H1 (cell line): ENCODE measurements around the gene CTIF. TPM values are rescaled to one million over a fixed set of nuclear protein-coding genes. Genes with fewer than 3 reads are reported as not detected.

Experiments used
- CTCF ChIA-PET: fragments of 300-600 bp; sonication (Branson Sonifier 250); formaldehyde crosslinking; loops from one replicate; lab custom pipeline; 2021; ENCODE audit not compliant: partially characterized antibody; lab: Charles Lee
- POLR2A ChIA-PET: fragments of 300-600 bp; sonication (Branson Sonifier 250); formaldehyde crosslinking; loops from one replicate; lab custom pipeline; 2021; ENCODE audit warnings: inconsistent platforms; ENCODE audit not compliant: partially characterized antibody; lab: Charles Lee
- DNase-seq, 2 experiments: peaks; one replicate each; pipeline versions ENCODE4 v3.0.0 to v3.0.0-alpha.2; 2010 to 2022; ENCODE audit warnings: low spot score in 2 of 2, low read depth in 1 of 2, mixed read lengths in 1 of 2
- FAIRE-seq: peaks from 2 replicates; lab custom pipeline; 2011; peaks lifted over from hg19 to GRCh38; lab: Jason Lieb, UNC
- H2AFZ ChIP-seq: 2 replicates; pipeline ENCODE4 v1.8.1; 2012; ENCODE audit warnings: low read length, inconsistent platforms
- H2AK5ac ChIP-seq: 2 replicates; pipeline ENCODE4 v1.6.1; 2013; ENCODE audit warnings: low read depth, low read length
- H2BK120ac ChIP-seq: replicated peaks from 2 replicates; pipeline ENCODE3; 2013; ENCODE audit warnings: low read depth, low read length, inconsistent platforms
- H2BK12ac ChIP-seq: 2 replicates; pipeline ENCODE4 v1.6.1; 2013; ENCODE audit warnings: low read depth, low read length
- H2BK15ac ChIP-seq: 2 replicates; pipeline ENCODE4 v1.6.1; 2013; ENCODE audit warnings: low read length
- H2BK20ac ChIP-seq: 2 replicates; pipeline ENCODE4 v1.6.1; 2013; ENCODE audit warnings: low read length
- H2BK5ac ChIP-seq: 2 replicates; pipeline ENCODE4 v1.6.1; 2013; ENCODE audit warnings: low read depth, low read length
- H3K14ac ChIP-seq: 2 replicates; pipeline ENCODE4 v1.6.1; 2013; ENCODE audit warnings: inconsistent platforms; ENCODE audit not compliant: insufficient read length
- H3K18ac ChIP-seq: 2 replicates; pipeline ENCODE4 v1.6.1; 2013; ENCODE audit warnings: low read length; ENCODE audit errors: extremely low read depth
- H3K23ac ChIP-seq: 2 replicates; pipeline ENCODE4 v1.6.1; 2013; ENCODE audit warnings: inconsistent platforms; ENCODE audit not compliant: insufficient read length
- H3K23me2 ChIP-seq: 2 replicates; pipeline ENCODE4 v1.6.1; 2013; ENCODE audit warnings: low read depth, low read length
- H3K27ac ChIP-seq: 2 replicates; pipeline ENCODE4 v1.6.1; 2011; ENCODE audit warnings: low read depth, low read length, inconsistent platforms
- H3K27me3 ChIP-seq, 4 experiments: replicated peaks in 1 of 4; 1 replicate in 1 of 4; 2 replicates in 3 of 4; pipeline versions ENCODE4 v1.6.1 to v1.8.1; 2011 to 2013; ENCODE audit warnings: low read length in 3 of 4, mild to moderate bottlenecking in 3 of 4, inconsistent platforms in 2 of 4, mixed read lengths in 2 of 4, moderate library complexity in 1 of 4; ENCODE audit not compliant: control insufficient read depth in 3 of 4, insufficient read depth in 3 of 4; ENCODE audit errors: extremely low read depth in 1 of 4
- H3K36me3 ChIP-seq, 4 experiments: 2 replicates each; pipeline versions ENCODE4 v1.6.1 to v1.8.1; 2011 to 2013; ENCODE audit warnings: mild to moderate bottlenecking in 4 of 4, low read length in 3 of 4, moderate library complexity in 2 of 4, control low read depth in 1 of 4, inconsistent platforms in 1 of 4; ENCODE audit not compliant: insufficient read depth in 4 of 4, control insufficient read depth in 2 of 4
- H3K4ac ChIP-seq: replicated peaks from 2 replicates; pipeline ENCODE3; 2013; ENCODE audit warnings: low read length, low read depth, mixed read lengths, inconsistent platforms; ENCODE audit not compliant: insufficient read length
- H3K4me1 ChIP-seq, 4 experiments: replicated peaks in 1 of 4; 1 replicate in 1 of 4; 2 replicates in 3 of 4; pipeline versions ENCODE4 v1.6.1 to v1.8.1; 2011 to 2013; ENCODE audit warnings: low read length in 3 of 4, inconsistent platforms in 2 of 4, mixed read lengths in 1 of 4; ENCODE audit not compliant: insufficient read depth in 4 of 4, control insufficient read depth in 3 of 4
- H3K4me2 ChIP-seq, 2 experiments: 2 replicates each; pipeline versions ENCODE4 v1.6.1 to v1.8.1; 2011 to 2013; ENCODE audit warnings: low read depth in 2 of 2, low read length in 2 of 2, control low read depth in 1 of 2, inconsistent platforms in 1 of 2, mild to moderate bottlenecking in 1 of 2; ENCODE audit not compliant: insufficient read depth in 1 of 2
- H3K4me3 ChIP-seq, 4 experiments: fragments of 200-600, 300-600 bp in 1 of 4; sonication (generic), shearing (Covaris generic), sonication (Bioruptor Twin) in 1 of 4; 2 replicates each; pipeline versions ENCODE4 v1.5.1 to v1.8.1; 2011 to 2016; ENCODE audit warnings: low read length in 4 of 4, low read depth in 3 of 4, control low read depth in 2 of 4, inconsistent platforms in 2 of 4, mild to moderate bottlenecking in 2 of 4, mixed read lengths in 1 of 4, moderate library complexity in 1 of 4; ENCODE audit not compliant: insufficient read depth in 2 of 4; ENCODE audit errors: extremely low read depth in 1 of 4
- H3K56ac ChIP-seq: replicated peaks from 2 replicates; pipeline ENCODE3; 2013; ENCODE audit warnings: low read depth, mild to moderate bottlenecking, mixed read lengths, low read length, inconsistent platforms; ENCODE audit not compliant: insufficient read length
- H3K79me1 ChIP-seq: 2 replicates; pipeline ENCODE4 v1.6.1; 2013; ENCODE audit warnings: low read depth, low read length, control low read depth
- H3K79me2 ChIP-seq, 2 experiments: 2 replicates each; pipeline versions ENCODE4 v1.6.1 to v1.8.1; 2012 to 2013; ENCODE audit warnings: low read length in 2 of 2, mild to moderate bottlenecking in 2 of 2, inconsistent platforms in 1 of 2; ENCODE audit not compliant: insufficient read depth in 2 of 2, control insufficient read depth in 1 of 2
- H3K9ac ChIP-seq, 4 experiments: replicated peaks in 1 of 4; 1 replicate in 1 of 4; 2 replicates in 3 of 4; pipeline versions ENCODE4 v1.6.1 to v1.8.1; 2011 to 2013; ENCODE audit warnings: low read depth in 3 of 4, low read length in 3 of 4, control low read depth in 2 of 4, mild to moderate bottlenecking in 2 of 4, moderate library complexity in 2 of 4, inconsistent platforms in 1 of 4; ENCODE audit errors: extremely low read depth in 1 of 4
- H3K9me3 ChIP-seq, 2 experiments: 2 replicates each; pipeline versions ENCODE4 v1.6.1 to v1.8.1; 2012 to 2013; ENCODE audit warnings: mild to moderate bottlenecking in 2 of 2, moderate library complexity in 2 of 2, control low read depth in 1 of 2, inconsistent platforms in 1 of 2, low read depth in 1 of 2, low read length in 1 of 2, mixed read lengths in 1 of 2; ENCODE audit not compliant: insufficient read depth in 2 of 2
- H4K20me1 ChIP-seq, 2 experiments: replicated peaks in 1 of 2; 2 replicates each; pipeline versions ENCODE3 to v1.8.1; 2011 to 2013; ENCODE audit warnings: inconsistent platforms in 2 of 2, low read length in 2 of 2, mild to moderate bottlenecking in 1 of 2; ENCODE audit not compliant: insufficient read depth in 2 of 2, control insufficient read depth in 1 of 2
- H4K5ac ChIP-seq: 2 replicates; pipeline ENCODE4 v1.6.1; 2013; ENCODE audit warnings: low read length, low read depth, mixed read lengths, inconsistent platforms; ENCODE audit not compliant: insufficient read length
- H4K8ac ChIP-seq: 2 replicates; pipeline ENCODE4 v1.8.0; 2013; ENCODE audit warnings: mild to moderate bottlenecking, moderate library complexity, low read length, inconsistent platforms; ENCODE audit not compliant: insufficient read depth; ENCODE audit errors: extremely low read depth
- H4K91ac ChIP-seq: replicated peaks from 2 replicates; pipeline ENCODE3; 2013; ENCODE audit warnings: low read length, mixed read lengths, inconsistent platforms; ENCODE audit not compliant: insufficient read length
- ASH2L ChIP-seq: fragments of 200-600, 300-600 bp; sonication (generic); IDR thresholded peaks from one replicate; pipeline ENCODE4 v1.7.1; 2017; ENCODE audit warnings: low read length
- ATF3 ChIP-seq: IDR thresholded peaks from 2 replicates; pipeline ENCODE4 v1.6.1; 2011; ENCODE audit warnings: low read depth, mild to moderate bottlenecking, low read length; ENCODE audit not compliant: insufficient read depth
- BCL11A ChIP-seq, 2 experiments: IDR thresholded peaks; one replicate each; pipeline ENCODE4 v1.6.1; 2011; ENCODE audit warnings: low read depth in 2 of 2, low read length in 2 of 2, mild to moderate bottlenecking in 2 of 2
- CHD1 ChIP-seq: IDR thresholded peaks from 2 replicates; pipeline ENCODE4 v1.6.1; 2012; ENCODE audit warnings: low read depth, low read length, improper control_type of control experiment
- KDM5A ChIP-seq: fragments of 200-600 bp; IDR thresholded peaks from 2 replicates; pipeline ENCODE4 v1.7.1; 2012; ENCODE audit warnings: mild to moderate bottlenecking, low read length, inconsistent platforms, mixed read lengths
- MAX ChIP-seq: IDR thresholded peaks from 2 replicates; pipeline ENCODE4 v1.6.1; 2012; ENCODE audit warnings: inconsistent platforms
- NANOG ChIP-seq: IDR thresholded peaks from 2 replicates; pipeline ENCODE4 v1.6.1; 2011; ENCODE audit warnings: low read length, low read depth, mild to moderate bottlenecking, inconsistent platforms; ENCODE audit not compliant: insufficient read depth, poor library complexity, severe bottlenecking
- NRF1 ChIP-seq: IDR thresholded peaks from 2 replicates; pipeline ENCODE4 v1.6.1; 2011; ENCODE audit warnings: mild to moderate bottlenecking, low read depth, low read length, improper control_type of control experiment
- RAD21 ChIP-seq, 2 experiments: IDR thresholded peaks in 1 of 2; conservative IDR thresholded peaks in 1 of 2; 2 replicates each; pipeline ENCODE4 v1.6.1; 2011; ENCODE audit warnings: low read depth in 2 of 2, low read length in 2 of 2, improper control_type of control experiment in 1 of 2, inconsistent platforms in 1 of 2, mild to moderate bottlenecking in 1 of 2, moderate library complexity in 1 of 2
- RBBP5 ChIP-seq: IDR thresholded peaks from 2 replicates; pipeline ENCODE4 v1.7.1; 2012; ENCODE audit warnings: low read depth, mild to moderate bottlenecking, inconsistent platforms, low read length, moderate library complexity, borderline replicate concordance
- SIRT6 ChIP-seq: IDR thresholded peaks from one replicate; pipeline ENCODE4 v1.7.1; 2012; ENCODE audit warnings: low read length, inconsistent platforms
- SRF ChIP-seq: IDR thresholded peaks from 2 replicates; pipeline ENCODE4 v1.6.1; 2011; ENCODE audit warnings: mild to moderate bottlenecking, low read depth, low read length, moderate library complexity
- WGBS, 2 experiments: shearing (Covaris generic) in 1 of 2; methylation state at CpG; one replicate each; pipeline versions ENCODE4 v1.1.6 to v1.1.7; 2013 to 2015; ENCODE audit warnings: low lambda C conversion rate in 2 of 2, mixed read lengths in 2 of 2, inconsistent platforms in 1 of 2, low coverage in 1 of 2, missing lambda C conversion rate in 1 of 2; ENCODE audit not compliant: insufficient replicate concordance in 2 of 2, insufficient coverage in 1 of 2, insufficient read length in 1 of 2; ENCODE audit errors: extremely low coverage in 1 of 2, missing lambda C conversion rate in 1 of 2; 5-methylcytosine and 5-hydroxymethylcytosine counted together
- polyA plus RNA-seq, 7 experiments: library from polyadenylated mRNA; depleted of rRNA in 3 of 7; stranded (reverse) in 5 of 7; unstranded in 2 of 7; fragments of >200 nt in 5 of 7; fragments of 200-250 nt in 2 of 7; gene quantifications; 1 replicate in 5 of 7; 2 replicates in 1 of 7; 4 replicates in 1 of 7; pipeline versions ENCODE4 v1.2.1 to v1.2.3, GENCODE V29; 2011 to 2013; ENCODE audit warnings: missing spikeins in 2 of 7, mixed read lengths in 2 of 7
- total RNA-seq: library from RNA; stranded (reverse); fragmentation: NEBNext Ultra II Directional; extraction: Animal tissue kit (Norgen Biotek cat#: 25700); gene quantifications from 2 replicates; pipeline ENCODE4 v1.2.1, GENCODE V29; 2021

CTIF gene
- total and polyA plus RNA-seq, 2 of the 8 experiments (the other 6 are each of a cell fraction or from before 2014, with no cell fraction given): 9.0 to 17.8 TPM

- Histone ChIP-seq H4K91ac (no peak overlapping the region), H3K79me1 (no peaks in the 10 kb centered on the region), H3K18ac (no peak overlapping the region), H3K9me3 (no peaks in the 10 kb centered on the region), H2BK5ac (no peak overlapping the region), H3K4ac (no peak overlapping the region), H2BK20ac (no peak overlapping the region), H3K56ac (no peak overlapping the region), H2AFZ (no peak overlapping the region), H3K9ac (no peak overlapping the region), H3K23ac (no peak overlapping the region), H3K4me3 (no peak overlapping the region), H3K4me2 (no peak overlapping the region), H3K14ac (no peak overlapping the region), H3K23me2 (no peaks in the 10 kb centered on the region), H3K79me2 (no peaks in the 10 kb centered on the region), H3K4me1 (no peaks in the 10 kb centered on the region), H2BK12ac (no peak overlapping the region), H2BK120ac (no peak overlapping the region), H4K20me1 (no peaks in the 10 kb centered on the region), H2AK5ac (no peak overlapping the region), H4K5ac (no peak overlapping the region), H4K8ac (no peak overlapping the region), H2BK15ac (no peak overlapping the region), H3K36me3 (no peaks in the 10 kb centered on the region), H3K27me3 (no peaks in the 10 kb centered on the region), H3K27ac (no peak overlapping the region)
- CTCF ChIA-PET: interaction anchor here (0.6 to 3.0 kb wide), 10 partner anchors 12 to 869 kb away, joined by 3 to 7 read pairs (median 3); no protein-coding TSS in a partner anchor
- WGBS, 2 experiments: 93% methylated on average over 8 of the region's 8 CpGs; no CpG with 5 or more reads in 1 of the 2 experiments
- FAIRE-seq: no peak
- POLR2A ChIA-PET: no interaction called here
- no peak for DNase-seq
- TF ChIP-seq RAD21 (IDR thresholded peaks at IDR 0.05 in 1 of 2, conservative IDR thresholded peaks at IDR 0.05 in 1 of 2; ENCODE audit: low read depth in 2 of 2, low read length in 2 of 2): no peak
- no peak for TF ChIP-seq SIRT6
- no peak for TF ChIP-seq RBBP5
- no peak for TF ChIP-seq BCL11A (IDR thresholded peaks at IDR 0.05; ENCODE audit: low read depth in 2 of 2, low read length in 2 of 2)
- no peak for TF ChIP-seq ASH2L
- TF ChIP-seq NANOG: no peak
- TF ChIP-seq NRF1: no peak
- no peak for TF ChIP-seq SRF
- TF ChIP-seq CHD1: no peak
- no peak for TF ChIP-seq KDM5A
- no peak for TF ChIP-seq MAX
- no peak for TF ChIP-seq ATF3
Observed at GRCh38 chr18:48751727-48752468, 213.1 kb downstream of the CTIF start.
